GM23338 (cell line): ENCODE data around the gene PTPN7.

Source experiments
- CREB1 ChIP-seq: fragments of 250-450 bp; sonication (Bioruptor Pico); IDR thresholded peaks from 2 replicates; pipeline ENCODE4 v1.5.0; 2020; ENCODE audit warnings: low read depth, mild to moderate bottlenecking, moderate library complexity
- EZH2phosphoT487 ChIP-seq: fragments of 200-600 bp; sonication (generic); IDR thresholded peaks from one replicate; pipeline ENCODE4 v1.8.1; 2018; ENCODE audit warnings: antibody characterized with exemption; ENCODE audit not compliant: unreplicated experiment
- POLR2AphosphoS5 ChIP-seq: IDR thresholded peaks from 2 replicates; pipeline ENCODE4 v1.6.1; 2016; ENCODE audit warnings: antibody characterized with exemption, low read depth
- ZNF114 ChIP-seq: fragments of 250-450 bp; sonication (Bioruptor Pico); IDR thresholded peaks from 2 replicates; pipeline ENCODE4 v1.5.0; 2020; ENCODE audit warnings: mild to moderate bottlenecking, moderate library complexity
- TF ChIP-seq, protein P1 (sequence below), 2 experiments: fragments of 200-600 bp in 1 of 2; sonication (generic) in 1 of 2; conservative IDR thresholded peaks; 2 replicates each; pipeline versions ENCODE4 v1.5.1 to v1.6.1; 2016 to 2017; ENCODE audit warnings: antibody characterized with exemption in 2 of 2, low read depth in 2 of 2, mild to moderate bottlenecking in 2 of 2, moderate library complexity in 1 of 2

DNA sequence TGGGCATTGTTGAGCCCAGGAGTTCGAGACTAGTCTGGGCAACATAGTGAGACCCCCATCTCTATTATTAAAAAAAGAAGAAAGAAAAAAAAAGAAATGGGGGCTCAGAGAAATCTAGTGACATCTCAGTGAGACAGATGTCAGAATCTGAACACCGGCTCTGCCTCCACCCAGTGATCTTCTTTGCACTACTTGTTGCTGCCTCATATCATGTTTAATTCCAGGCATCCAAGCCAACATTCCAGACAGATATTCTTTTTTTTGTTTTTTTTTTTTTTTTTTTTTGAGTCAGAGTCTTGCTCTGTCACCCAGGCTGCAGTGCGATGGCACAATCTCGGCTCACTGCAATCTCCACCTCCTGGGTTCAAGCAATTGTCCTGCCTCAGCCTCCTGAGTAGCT lies 10.8 kb downstream of the PTPN7 start:
- TF ChIP-seq CREB1: no peak
- TF ChIP-seq, protein P1, sequence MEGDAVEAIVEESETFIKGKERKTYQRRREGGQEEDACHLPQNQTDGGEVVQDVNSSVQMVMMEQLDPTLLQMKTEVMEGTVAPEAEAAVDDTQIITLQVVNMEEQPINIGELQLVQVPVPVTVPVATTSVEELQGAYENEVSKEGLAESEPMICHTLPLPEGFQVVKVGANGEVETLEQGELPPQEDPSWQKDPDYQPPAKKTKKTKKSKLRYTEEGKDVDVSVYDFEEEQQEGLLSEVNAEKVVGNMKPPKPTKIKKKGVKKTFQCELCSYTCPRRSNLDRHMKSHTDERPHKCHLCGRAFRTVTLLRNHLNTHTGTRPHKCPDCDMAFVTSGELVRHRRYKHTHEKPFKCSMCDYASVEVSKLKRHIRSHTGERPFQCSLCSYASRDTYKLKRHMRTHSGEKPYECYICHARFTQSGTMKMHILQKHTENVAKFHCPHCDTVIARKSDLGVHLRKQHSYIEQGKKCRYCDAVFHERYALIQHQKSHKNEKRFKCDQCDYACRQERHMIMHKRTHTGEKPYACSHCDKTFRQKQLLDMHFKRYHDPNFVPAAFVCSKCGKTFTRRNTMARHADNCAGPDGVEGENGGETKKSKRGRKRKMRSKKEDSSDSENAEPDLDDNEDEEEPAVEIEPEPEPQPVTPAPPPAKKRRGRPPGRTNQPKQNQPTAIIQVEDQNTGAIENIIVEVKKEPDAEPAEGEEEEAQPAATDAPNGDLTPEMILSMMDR (conservative IDR thresholded peaks at IDR 0.05; ENCODE audit: low read depth in 2 of 2): no peak
- no peak for TF ChIP-seq POLR2AphosphoS5
- TF ChIP-seq ZNF114 (CRISPR knock-in tag): no peak
- TF ChIP-seq EZH2phosphoT487: no peak
